Stimulated activated CD4-positive, alpha-beta T cell treated with anti-CD3 and anti-CD28 coated beads, Interleukin-1b, Interleukin-23, amount 100 ng/mL, for 1 hour (primary cell): ENCODE measurements around the gene ZNF750.

Experiments
- DNase-seq, 2 donors: peaks; one replicate each; pipeline ENCODE4 v3.0.0-alpha.2; 2020; ENCODE audit warnings: low read depth in 2 of 2

The ZNF750 gene

GRCh38 chr17:82872591-82873520, 33.0 kb upstream of the ZNF750 start:
- no peak for DNase-seq

GRCh38 chr17:82871776-82872561, 32.1 kb upstream of the ZNF750 start:
- DNase-seq = no peak

GRCh38 chr17:82871056-82871775, 31.4 kb upstream of the ZNF750 start:
- DNase-seq = no peak

- no peak for DNase-seq
These were observed 30.7 kb upstream of the ZNF750 start for GRCh38 chr17:82870541-82870940.

GRCh38 chr17:82870091-82870491, 30.3 kb upstream of the ZNF750 start:
- no peak for DNase-seq

GRCh38 chr17:82869536-82869935, 29.7 kb upstream of the ZNF750 start:
- DNase-seq = no peak

GRCh38 chr17:82868715-82869131, 28.9 kb upstream of the ZNF750 start:
- DNase-seq = no peak

- no peak for DNase-seq
These were observed 28.0 kb upstream of the ZNF750 start for GRCh38 chr17:82867763-82868325.

- DNase-seq = no peak
These were observed 26.9 kb upstream of the ZNF750 start for GRCh38 chr17:82866590-82867191.

- DNase-seq = no peak
These were observed 26.1 kb upstream of the ZNF750 start for GRCh38 chr17:82865774-82866395.

- DNase-seq = no peak
These were observed 25.5 kb upstream of the ZNF750 start for GRCh38 chr17:82865274-82865673.

GRCh38 chr17:82864713-82865248, 25.0 kb upstream of the ZNF750 start:
- no peak for DNase-seq

GRCh38 chr17:82863941-82864712, 24.3 kb upstream of the ZNF750 start:
- DNase-seq = peak; percentile 44 to 73

- DNase-seq = no peak
These were observed 23.6 kb upstream of the ZNF750 start for GRCh38 chr17:82863383-82863940.

- DNase-seq = no peak
These were observed 23.0 kb upstream of the ZNF750 start for GRCh38 chr17:82862737-82863382.

GRCh38 chr17:82862191-82862590, 22.4 kb upstream of the ZNF750 start:
- DNase-seq = no peak

- DNase-seq = no peak
These were observed 21.6 kb upstream of the ZNF750 start for GRCh38 chr17:82861393-82861775.

GRCh38 chr17:82860606-82861392, 21.0 kb upstream of the ZNF750 start:
- no peak for DNase-seq
